HG03354 (cell line): ENCODE measurements around the gene TRIM25.

Source experiments
- ATAC-seq: cut with Tn5 transposase; IDR thresholded peaks from one replicate; pipeline ENCODE4 v1.9.1; 2021; ENCODE audit warnings: mild to moderate bottlenecking; ENCODE audit not compliant: unreplicated experiment, poor library complexity, severe bottlenecking

The TRIM25 gene

DNA sequence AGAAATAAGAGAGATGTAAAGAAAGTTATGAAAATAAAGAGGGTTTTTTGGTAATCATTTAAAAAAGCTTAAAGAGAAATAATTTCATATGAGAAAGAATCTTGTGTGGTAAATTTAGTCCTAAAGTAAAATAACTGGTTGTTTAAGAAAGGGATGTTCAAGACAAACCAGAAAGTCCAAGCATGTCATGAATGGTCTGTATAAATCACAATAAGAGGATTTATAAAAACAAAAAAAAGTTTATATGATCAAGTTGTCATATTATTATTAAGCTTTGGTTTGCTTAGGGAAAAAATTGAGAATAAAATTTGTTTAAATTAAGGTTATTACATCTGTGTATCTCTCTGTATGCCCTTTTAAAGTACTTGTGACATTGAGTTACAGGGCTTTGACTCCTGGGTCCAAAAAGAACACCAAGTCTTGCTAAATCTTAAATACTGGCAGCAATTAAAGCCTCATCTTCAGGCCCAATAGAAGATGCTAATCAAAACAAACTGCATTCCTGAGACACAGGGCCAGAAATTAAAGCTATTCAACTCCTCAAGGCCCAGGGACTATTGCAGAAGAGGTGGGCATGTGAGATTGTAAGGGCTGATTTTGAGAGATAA lies 15.6 kb upstream of the TRIM25 start:
- ATAC-seq = no peak

DNA sequence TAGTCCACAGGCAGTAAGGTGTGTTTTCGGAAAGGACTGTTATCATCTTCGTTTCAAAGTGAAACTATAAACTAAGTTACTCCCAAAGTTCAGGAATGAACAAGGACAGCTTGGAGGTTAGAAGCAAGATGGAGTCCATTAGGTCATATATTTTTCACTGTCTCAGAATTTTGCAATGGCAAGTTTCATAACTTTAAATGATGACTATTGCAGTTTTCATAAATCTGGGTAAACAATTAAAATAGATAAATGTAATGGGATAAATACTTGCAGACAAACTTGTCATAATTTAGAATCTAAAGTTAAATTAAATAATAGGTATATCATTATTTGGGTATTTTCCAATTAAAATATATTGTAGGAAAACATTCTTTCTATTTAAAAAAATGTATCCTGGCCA lies 14.7 kb upstream of the TRIM25 start:
- ATAC-seq = no peak

DNA sequence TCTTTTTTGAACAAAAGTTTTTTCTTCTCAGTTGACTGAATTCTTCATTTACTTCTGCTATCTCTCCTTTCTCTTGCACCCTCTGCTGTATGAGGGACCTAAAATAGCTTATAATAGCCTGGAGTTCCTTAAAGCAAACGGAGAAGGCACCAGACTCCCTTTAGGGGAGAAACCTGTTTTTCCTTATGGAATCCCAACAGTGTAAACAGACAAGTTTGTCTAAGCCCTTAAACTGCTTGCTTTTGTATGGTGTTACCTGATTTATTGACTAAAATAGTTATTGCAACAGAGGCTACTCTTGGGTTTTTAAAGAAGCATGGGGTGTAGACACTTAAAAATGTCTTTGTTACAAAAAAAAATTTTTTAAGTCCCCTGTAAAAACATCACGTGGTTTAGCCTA lies 12.9 kb upstream of the TRIM25 start:
- no peak for ATAC-seq

DNA sequence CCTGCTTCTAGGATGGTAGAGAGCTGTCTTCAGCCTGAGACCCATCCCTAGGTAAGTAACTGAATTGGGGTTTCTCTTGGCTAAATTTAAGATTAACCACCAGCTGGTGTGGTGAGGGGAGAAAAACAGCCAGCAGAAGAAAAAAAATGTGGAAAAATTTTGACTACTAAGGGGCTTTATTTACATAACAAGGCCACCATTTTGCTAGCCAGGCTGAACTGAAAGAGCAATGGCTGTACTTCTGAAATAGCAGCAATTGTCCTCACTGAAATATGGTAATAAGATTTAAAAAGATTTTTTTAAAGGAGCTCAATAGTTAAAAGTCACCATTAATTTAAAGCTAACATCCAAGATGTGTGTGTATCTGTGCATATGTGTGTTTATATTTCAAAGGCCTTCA lies 12.4 kb upstream of the TRIM25 start:
- no peak for ATAC-seq

DNA sequence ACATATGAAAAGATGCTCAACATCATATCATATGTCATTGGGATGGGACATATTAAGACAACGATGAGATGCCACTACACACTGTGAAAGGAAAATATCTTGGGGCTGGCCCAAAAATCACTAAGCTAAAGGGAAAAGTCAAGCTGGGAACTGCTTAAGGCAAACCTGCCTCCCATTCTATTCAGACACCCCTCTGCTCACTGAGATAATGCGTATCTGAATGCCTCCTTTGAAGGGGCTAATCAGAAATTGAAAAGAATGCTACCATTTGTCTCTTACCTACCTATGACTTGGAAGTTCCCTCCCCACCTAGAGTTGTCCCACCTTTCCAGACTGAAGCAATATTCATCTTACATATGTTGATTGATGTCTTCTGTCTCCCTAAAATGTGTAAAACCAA lies 11.2 kb upstream of the TRIM25 start:
- no peak for ATAC-seq

DNA sequence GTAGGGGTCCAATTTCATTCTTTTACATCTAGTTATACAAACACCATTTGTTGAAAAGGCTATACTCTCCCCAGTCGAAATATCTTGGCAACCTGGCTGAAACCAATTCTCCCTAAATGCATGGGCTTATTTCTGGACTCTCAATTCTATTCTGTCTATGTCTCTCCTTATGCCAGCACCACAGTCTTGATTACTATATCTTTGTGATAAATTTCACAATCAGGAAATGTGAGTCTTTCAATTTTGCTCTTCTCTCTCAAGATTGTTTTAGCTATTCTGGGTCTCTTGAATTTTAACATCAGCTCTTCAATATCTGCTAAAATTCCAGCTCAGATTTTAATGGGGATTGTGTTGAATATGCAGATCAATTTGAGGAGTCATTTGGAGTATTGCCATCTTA lies 5.9 kb upstream of the TRIM25 start:
- no peak for ATAC-seq

DNA sequence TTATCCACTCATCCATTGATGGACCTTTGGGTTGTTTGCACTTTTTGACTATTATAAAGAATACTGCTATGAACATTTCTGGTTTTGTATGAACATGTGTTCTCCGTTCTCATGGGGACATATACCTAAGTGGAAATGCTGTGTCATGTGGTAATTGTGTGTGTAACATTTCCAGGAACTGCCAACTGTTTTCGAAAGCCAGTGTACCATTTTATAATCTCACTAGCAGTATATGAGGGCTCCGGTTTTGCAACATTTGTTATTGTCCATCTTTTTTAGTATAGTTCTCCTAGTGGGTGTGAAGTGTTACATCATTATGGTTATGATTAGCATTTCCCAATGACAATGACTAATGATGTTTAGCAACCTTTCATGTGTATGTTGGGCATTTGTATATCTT lies 5.1 kb upstream of the TRIM25 start:
- no peak for ATAC-seq

DNA sequence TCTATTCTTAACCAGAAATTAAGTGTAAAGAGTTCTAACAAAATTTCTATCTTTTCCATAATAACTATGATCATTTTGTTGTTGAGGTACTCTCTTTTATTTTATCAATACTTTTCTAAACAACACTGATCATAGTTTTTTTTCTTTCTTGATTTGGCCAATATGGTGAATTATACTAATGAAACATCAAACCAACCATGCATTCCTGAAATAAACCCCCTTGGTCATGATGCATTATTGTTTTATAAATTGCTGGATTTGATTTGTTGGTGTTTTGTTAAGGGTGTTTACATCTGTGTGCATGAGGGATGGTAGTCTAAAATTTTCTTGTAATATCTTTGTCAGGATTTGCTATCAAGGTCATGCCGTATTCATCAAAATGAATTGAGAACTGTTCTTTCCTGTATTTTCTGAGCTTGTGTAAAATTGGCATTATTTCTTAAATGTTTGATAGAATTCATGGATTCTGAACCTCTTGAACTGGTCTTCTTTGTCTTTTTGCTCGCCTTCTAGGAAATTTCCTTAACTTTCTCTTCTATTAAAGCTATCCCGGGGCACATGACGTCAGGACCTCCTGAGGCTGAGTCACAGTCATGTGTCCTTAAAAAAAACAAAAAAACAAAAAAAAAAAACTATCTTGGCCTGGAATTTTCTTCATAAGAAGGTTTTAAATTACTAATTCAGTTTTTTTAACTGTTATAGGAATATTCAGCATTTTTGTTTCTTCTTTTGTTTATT lies 3.9 kb upstream of the TRIM25 start:
- no peak for ATAC-seq

DNA sequence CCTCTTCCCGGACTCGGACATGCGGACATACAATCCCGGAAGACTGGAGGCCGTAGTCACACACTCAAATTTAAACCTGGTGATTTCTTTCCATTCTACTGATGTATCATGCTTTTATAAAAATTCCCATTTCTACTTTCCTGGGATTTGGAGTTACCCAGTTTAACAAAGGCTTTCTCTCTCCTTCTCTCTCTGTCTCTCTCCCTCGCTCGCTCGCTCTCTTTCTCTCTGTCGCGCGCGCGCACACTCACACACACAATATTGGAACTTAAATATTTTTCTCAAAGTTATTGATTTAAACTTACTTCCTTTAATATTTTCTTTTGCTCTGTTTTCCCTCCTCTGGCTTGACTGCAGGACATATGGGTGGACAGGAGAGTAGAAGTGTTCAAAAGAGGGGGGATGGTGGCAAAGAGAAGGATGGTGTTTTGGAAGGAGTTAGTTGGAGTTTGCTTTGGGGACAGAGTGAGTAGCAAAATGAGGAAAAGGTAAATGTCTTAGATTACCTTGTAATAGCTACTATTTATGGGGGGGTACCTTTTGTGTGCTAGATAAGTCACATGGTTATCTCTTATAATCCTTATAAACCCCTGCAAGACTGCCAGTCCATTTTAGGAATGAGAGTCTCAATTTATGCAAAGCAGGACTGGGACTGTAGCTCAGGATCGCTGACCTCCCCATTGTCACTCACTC lies 878 bp upstream of the TRIM25 start:
- no peak for ATAC-seq

DNA sequence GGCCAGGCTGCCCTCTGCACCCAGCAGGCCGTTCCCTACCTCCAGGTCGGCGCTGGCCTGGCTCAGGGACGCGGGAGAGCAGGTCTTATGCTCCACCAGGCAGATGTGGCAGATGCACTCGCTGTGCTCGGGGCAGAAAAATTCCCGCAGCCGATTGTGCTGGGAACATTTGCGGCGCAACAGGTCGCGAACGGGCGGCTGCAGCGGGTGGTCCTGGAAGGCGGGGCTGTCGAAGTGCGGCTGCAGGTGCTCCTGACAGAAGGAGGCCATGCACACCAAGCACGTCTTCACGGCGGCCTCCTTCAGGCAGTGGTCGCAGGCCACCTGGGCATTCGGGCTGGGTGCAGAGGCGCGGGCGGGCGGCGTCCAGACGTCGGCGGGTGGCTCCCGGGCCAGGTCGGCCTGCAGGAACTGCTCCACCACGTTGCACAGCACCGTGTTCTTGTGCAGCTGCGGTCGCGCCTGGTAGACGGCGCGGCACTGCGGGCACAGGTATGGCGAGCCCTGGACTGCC lies 439 bp downstream of the TRIM25 start:
- ATAC-seq = peak; percentile 51

DNA sequence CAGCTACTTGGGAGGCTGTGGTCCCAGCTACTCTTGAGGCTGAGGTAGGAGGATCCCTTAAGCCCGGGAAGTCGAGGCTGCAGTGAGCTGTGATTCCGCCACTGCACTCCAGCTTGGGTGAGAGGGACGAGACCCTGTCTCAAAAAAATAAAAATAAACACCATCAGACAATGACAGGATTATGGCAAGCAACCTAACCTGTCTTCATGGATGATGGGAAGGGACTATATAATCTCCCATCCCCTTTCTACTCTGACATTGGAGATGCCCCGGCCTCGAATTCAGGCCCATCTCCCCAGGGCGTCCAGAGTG lies 893 bp downstream of the TRIM25 start:
- ATAC-seq = no peak

DNA sequence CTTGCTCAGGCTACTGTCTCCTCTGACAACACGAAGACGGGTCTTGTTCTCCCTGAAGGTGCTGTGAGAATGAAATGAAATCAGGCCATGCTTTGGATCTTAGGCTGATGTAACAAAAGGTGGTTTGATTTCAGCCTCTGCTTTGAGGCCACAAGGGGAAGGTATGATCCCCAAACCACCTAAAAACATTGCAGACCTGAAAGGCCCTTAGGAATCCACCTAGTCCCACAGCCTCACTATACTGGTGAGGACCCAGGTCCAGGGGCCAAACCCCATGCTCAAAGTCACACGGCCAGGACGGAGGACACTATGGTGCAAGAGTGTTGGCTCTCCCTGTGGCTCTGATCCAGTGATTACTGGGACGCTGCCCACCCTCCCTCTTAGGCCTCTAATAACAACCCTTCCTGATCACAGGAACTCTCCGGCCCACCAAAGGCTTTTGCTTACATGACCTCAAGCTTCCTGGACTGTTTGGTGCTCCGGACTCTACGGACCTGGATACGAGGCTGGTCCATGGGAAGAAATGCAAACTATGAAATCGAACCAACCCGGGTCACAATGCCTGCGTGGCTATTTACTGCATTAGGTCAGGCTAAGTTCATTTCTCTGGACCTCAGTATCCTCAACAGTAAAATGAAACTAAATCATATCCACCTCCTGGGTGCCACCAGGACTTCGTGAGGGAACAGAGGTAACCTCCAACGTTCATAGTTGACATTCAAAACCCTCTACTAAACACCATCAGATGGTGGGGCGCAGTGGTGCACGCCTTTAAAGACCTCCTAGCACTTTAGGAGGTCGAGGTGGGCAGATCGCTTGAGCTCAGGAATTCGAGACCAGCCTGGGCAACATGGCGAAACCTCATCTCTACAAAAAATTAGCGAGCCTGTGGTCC lies 1.5 kb downstream of the TRIM25 start:
- no peak for ATAC-seq

DNA sequence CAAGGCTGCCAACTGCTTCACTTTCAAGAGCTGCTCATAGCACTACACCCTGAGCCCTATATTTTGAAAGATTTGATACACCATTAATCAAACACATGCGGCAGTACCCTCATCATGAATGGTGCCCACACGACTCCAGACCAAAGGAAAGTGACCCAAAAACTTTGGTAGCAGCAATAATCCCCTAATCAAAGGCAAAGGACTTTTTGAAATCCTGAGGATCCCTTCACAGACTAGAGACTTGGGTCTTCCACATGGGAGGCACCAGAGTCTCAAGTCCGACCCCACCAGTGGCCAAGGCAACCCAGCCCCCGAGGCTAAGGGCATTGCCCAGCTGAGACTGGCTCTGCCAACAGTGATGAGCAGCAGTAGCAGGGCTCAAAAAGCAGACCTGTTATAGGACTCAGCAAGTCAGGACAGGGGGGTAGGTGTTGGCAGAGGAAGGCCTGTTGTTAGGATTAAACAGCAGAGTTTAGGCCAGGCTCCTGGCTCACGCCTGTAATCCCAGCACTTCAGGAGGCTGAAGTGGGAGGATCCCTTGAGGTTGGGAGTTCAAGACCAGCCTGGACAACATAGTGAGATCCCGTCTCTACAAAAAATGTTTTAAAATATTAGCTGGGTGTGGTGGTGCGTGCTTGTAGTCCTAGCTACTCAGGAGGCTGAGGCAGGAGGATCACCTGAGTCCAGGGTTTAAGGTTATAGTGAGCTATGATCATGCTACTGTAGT lies 3.2 kb downstream of the TRIM25 start:
- ATAC-seq = no peak

DNA sequence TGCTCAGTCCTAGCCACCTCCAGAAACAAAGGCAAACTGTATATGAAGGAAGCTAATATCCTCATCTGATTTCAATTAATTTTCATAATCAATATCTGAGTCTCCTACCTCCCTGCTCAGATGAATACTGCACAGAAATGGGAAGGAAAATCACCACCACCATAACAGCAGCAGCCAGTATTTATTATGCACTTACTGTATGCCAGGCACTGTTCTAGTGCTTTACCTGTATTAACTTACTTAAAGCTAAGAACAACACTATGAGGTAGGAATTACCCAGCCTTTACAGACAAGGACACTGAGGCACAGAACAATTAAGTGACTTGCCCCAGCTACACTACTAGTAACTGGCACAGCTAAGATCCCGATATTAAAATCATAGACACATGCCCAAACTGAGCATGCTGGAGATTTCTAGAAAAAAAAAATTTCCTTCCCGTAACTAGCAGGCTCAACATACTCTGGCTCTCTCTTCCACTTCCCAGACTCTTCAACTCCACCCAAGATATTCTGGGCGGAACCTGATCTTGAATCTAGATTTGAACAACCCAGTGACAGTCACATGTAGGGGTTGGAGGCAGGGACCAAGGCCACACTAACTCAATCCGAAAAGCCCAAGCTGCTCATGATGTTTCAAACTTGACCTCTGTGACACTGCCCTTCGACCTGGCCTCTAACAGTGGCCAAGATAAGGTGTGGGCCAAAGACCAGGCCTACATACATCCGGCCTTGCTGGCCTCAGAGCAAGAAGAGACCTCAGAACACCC lies 3.9 kb downstream of the TRIM25 start:
- ATAC-seq = no peak

DNA sequence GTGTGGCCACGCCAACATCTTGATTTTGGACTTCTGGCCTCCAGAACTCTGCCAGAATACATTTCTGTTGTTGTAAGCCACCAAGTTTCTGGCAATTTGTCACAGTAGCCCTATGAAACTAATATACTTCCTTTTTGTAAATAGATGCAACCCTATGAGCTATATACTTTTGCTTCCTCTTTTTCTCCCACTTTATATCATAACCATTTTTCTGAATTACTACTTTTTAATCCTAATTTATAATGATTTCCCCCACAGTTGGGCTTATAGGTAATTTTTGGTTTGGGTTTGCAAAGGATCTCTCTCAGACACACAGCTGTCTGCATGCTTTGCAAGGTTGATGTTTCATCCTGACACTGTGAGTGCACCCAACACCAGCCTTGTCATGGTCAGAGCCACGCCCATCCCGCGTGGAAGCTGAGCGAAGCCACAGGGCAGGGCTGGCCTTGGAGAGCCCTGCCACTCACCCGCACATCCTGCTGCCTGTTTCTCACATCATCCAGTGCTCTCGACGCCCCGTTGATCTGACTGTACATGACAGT lies 5.8 kb downstream of the TRIM25 start:
- peak; percentile 93 for ATAC-seq

DNA sequence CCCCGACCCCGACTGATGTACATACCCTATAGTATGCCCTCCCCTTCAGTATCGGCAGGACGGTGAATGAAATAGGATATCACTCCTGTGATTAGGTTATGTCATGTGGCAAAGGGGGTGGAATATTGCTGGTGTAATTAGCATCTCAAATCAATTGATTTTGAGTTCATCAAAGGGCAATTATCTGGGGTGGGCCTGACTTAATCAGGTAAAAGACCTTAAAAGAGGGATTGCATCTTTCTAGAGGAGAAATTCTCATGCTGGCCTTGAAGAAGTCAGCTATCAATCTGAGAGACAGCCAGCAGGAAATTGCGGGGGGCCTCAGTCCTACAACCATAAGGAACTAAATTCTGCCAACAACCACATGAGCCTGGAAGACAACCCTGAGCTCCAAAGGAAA lies 10.3 kb downstream of the TRIM25 start:
- ATAC-seq = no peak

DNA sequence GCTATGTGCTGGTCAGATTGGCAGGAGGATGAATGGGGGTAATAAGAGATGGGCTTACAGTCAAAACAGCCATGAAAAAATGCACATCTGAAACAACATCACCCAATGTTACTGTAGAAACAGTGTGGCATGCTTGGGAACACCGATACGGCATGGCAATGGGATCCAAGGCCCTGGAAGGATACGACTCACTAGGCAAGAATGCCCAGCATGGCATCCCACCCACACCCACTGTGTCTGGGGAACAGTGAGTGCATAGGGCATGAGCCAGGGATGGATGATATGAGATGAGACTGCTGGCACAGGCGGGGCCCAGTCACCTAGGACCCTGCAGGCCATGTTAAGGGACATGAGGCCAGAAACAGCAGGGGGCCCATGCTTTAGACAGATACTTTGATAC lies 11.5 kb downstream of the TRIM25 start:
- no peak for ATAC-seq

DNA sequence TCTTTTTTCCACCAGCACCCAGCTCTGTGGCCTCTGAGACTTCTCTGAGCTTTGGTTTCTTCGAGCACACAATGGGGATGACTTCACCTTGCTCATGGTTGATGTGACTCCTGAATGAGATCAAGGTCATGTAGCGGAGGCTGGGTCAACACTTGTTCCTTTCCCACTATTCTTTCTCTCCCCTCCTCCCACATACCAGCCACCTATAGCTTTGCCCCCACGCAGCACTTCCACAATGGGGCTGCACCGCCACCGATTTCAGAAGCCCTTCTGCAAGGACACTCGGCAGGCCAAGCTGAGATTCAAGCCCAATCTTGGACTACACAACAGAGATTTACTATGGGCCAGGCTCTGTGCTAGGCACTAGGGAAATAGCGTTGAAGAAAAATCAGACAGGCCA lies 14.4 kb downstream of the TRIM25 start:
- ATAC-seq = no peak

DNA sequence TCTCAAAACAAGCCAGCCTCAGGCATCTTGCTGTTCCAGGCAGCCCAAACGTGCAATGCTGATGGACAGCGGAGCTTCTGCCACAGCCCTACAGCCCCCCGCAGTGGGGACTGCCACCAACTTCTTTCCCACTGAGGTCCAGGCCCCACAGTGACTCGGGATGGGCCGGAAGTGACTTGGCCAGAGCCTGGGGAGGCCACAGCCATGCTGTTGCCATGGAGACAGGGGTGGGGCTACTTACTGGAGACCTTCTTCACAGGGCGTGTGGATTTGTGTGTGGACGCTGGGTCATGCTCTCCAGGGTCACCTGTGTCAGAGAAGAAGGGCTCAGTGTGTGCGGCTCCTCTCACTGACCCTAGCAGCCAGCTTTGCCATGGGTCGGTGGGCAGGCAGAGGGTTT lies 15.0 kb downstream of the TRIM25 start:
- no peak for ATAC-seq
